DND-41 (cell line): Measurements from ENCODE around the gene NOL7.

Experiments
- ATAC-seq: fragments of 200-7000 bp; cut with Tn5 transposase; 3 replicates; pipeline ENCODE4 v1.9.1; 2021; ENCODE audit warnings: low read depth; ENCODE audit not compliant: insufficient read depth
- DNase-seq: peaks from one replicate; pipeline ENCODE4 v3.0.0-alpha.2; 2020
- H2AFZ ChIP-seq: 2 replicates; pipeline ENCODE4 v1.6.0; 2012; ENCODE audit warnings: low read depth, low read length
- H3K27ac ChIP-seq: 2 replicates; pipeline ENCODE4 v1.5.1; 2012; ENCODE audit warnings: low read length, inconsistent platforms
- H3K27me3 ChIP-seq: fragments of 200-600 bp; sonication (generic); 2 replicates; pipeline ENCODE4 v1.6.0; 2012; ENCODE audit warnings: low read length, mild to moderate bottlenecking, inconsistent platforms; ENCODE audit not compliant: insufficient read depth, poor library complexity
- H3K36me3 ChIP-seq: 2 replicates; pipeline ENCODE4 v1.5.1; 2012; ENCODE audit warnings: low read length, inconsistent platforms; ENCODE audit not compliant: insufficient read depth
- H3K4me1 ChIP-seq: 2 replicates; pipeline ENCODE4 v1.5.1; 2012; ENCODE audit warnings: mild to moderate bottlenecking, low read length; ENCODE audit not compliant: insufficient read depth
- H3K4me2 ChIP-seq: 2 replicates; pipeline ENCODE4 v1.6.0; 2012; ENCODE audit warnings: mild to moderate bottlenecking, moderate library complexity, low read length, inconsistent platforms; ENCODE audit not compliant: insufficient read depth
- H3K4me3 ChIP-seq, 2 experiments: fragments of 200-600 bp in 1 of 2; shearing (Covaris generic) in 1 of 2; 2 replicates each; pipeline ENCODE4 v1.5.1; 2012 to 2016; ENCODE audit warnings: inconsistent platforms in 2 of 2, low read length in 2 of 2, mild to moderate bottlenecking in 2 of 2, low read depth in 1 of 2, moderate library complexity in 1 of 2
- H3K79me2 ChIP-seq: 2 replicates; pipeline ENCODE4 v1.6.0; 2012; ENCODE audit warnings: low read length, inconsistent platforms; ENCODE audit not compliant: insufficient read depth
- H3K9ac ChIP-seq: 2 replicates; pipeline ENCODE4 v1.6.0; 2012; ENCODE audit warnings: low read depth, mild to moderate bottlenecking, inconsistent platforms, low read length, moderate library complexity
- H3K9me3 ChIP-seq: 2 replicates; pipeline ENCODE4 v1.5.1; 2012; ENCODE audit warnings: low read length, moderate library complexity, mild to moderate bottlenecking, inconsistent platforms; ENCODE audit not compliant: insufficient read depth, severe bottlenecking
- H4K20me1 ChIP-seq: 2 replicates; pipeline ENCODE4 v1.6.0; 2012; ENCODE audit warnings: low read length; ENCODE audit not compliant: insufficient read depth
- CTCF ChIP-seq: IDR thresholded peaks from 2 replicates; pipeline ENCODE4 v1.5.1; 2012; ENCODE audit warnings: borderline replicate concordance, low read length, moderate library complexity, mild to moderate bottlenecking; ENCODE audit not compliant: poor library complexity, severe bottlenecking; ENCODE audit errors: extremely low read depth
- EZH2 ChIP-seq: IDR thresholded peaks from 3 replicates; pipeline ENCODE4 v1.6.1; 2012; ENCODE audit warnings: borderline replicate concordance, low read depth, mild to moderate bottlenecking, moderate library complexity, low read length, inconsistent platforms; ENCODE audit not compliant: severe bottlenecking

The NOL7 gene

GRCh38 chr6:13615792-13616120 lies 621 bp downstream of the NOL7 start:
- H3K27me3 ChIP-seq, result no peaks in the 10 kb centered on the region
- H3K4me2 ChIP-seq, result peak overlapping the region; percentile 94
- TF ChIP-seq EZH2 (no peak), CTCF (no peak)
- H3K4me1 ChIP-seq, result peaks cover 34% of the 10 kb centered on the region
- H3K9ac ChIP-seq, result peak overlapping the region; percentile 71
- peak; percentile 55 for ATAC-seq
- H3K4me3 ChIP-seq, result peak overlapping the region; percentile 68 to 84
- peak overlapping the region; percentile 68 for H3K27ac ChIP-seq
- DNase-seq, result peak; percentile 61
- H3K79me2 ChIP-seq, result peaks cover 53% of the 10 kb centered on the region
- peaks cover 40% of the 10 kb centered on the region for H3K36me3 ChIP-seq
- peak overlapping the region; percentile 63 for H2AFZ ChIP-seq
- H4K20me1 ChIP-seq, result peaks cover 29% of the 10 kb centered on the region
- no peaks in the 10 kb centered on the region for H3K9me3 ChIP-seq

GRCh38 chr6:13617066-13617465 lies 1.9 kb downstream of the NOL7 start:
- H2AFZ ChIP-seq, result no peak overlapping the region
- DNase-seq (no peak), ATAC-seq (no peak)
- peak overlapping the region; percentile 71; the same call in 1 of the 2 replicates for H3K9ac ChIP-seq
- no peaks in the 10 kb centered on the region for H3K9me3 ChIP-seq
- TF ChIP-seq CTCF, result no peak
- TF ChIP-seq EZH2, result no peak
- peak overlapping the region in 1 of 2 experiments; percentile 68; a peak in 1 of 4 replicates for H3K4me3 ChIP-seq
- H3K4me2 ChIP-seq, result peak overlapping the region; percentile 94
- peaks cover 61% of the 10 kb centered on the region for H3K79me2 ChIP-seq
- H3K4me1 ChIP-seq, result peaks cover 34% of the 10 kb centered on the region
- peaks cover 53% of the 10 kb centered on the region for H3K36me3 ChIP-seq
- no peak overlapping the region for H3K27ac ChIP-seq
- H4K20me1 ChIP-seq, result peaks cover 29% of the 10 kb centered on the region
- no peaks in the 10 kb centered on the region for H3K27me3 ChIP-seq

GRCh38 chr6:13624871-13625288 lies 9.7 kb downstream of the NOL7 start:
- peak; percentile 88 for ATAC-seq
- TF ChIP-seq CTCF (peak; percentile 65), EZH2 (no peak)

More at GRCh38 chr6:13624871-13625288, 9.7 kb downstream of the NOL7 start:
- no peaks in the 10 kb centered on the region for H3K9me3 ChIP-seq
- H4K20me1 ChIP-seq, result no peaks in the 10 kb centered on the region; the same call in 1 of the 2 replicates
- H3K9ac ChIP-seq, result no peak overlapping the region
- H2AFZ ChIP-seq, result no peak overlapping the region
- peak; percentile 36 for DNase-seq
- no peaks in the 10 kb centered on the region for H3K27me3 ChIP-seq
- H3K4me1 ChIP-seq, result no peaks in the 10 kb centered on the region
- H3K36me3 ChIP-seq, result peaks cover 97% of the 10 kb centered on the region
- H3K27ac ChIP-seq, result no peak overlapping the region
- H3K79me2 ChIP-seq, result peaks cover 14% of the 10 kb centered on the region; the same call in 1 of the 2 replicates
- no peak overlapping the region for H3K4me3 ChIP-seq
- H3K4me2 ChIP-seq, result no peak overlapping the region
